AG04450 (cell line): ENCODE data around the gene SARDH. TPM values are rescaled to one million over a fixed set of nuclear protein-coding genes. Genes with fewer than 3 reads are reported as not detected.

Source experiments
- CTCF ChIA-PET: fragments of 300-600, 350-600 bp; formaldehyde crosslinking; extraction: SDS; loops from one replicate; lab custom pipeline; 2022; ENCODE audit warnings: antibody characterized with exemption, inconsistent platforms; lab: Charles Lee
- POLR2A ChIA-PET: fragments of 350-600 bp; formaldehyde crosslinking; extraction: SDS; loops from one replicate; lab custom pipeline; 2021; ENCODE audit warnings: antibody characterized with exemption, inconsistent platforms; lab: Yijun Ruan, JAX
- DNase-seq: peaks from one replicate; pipeline ENCODE4 v3.0.0-alpha.2; 2011; ENCODE audit warnings: low read depth, low spot score
- H3K27ac ChIP-seq: one replicate; pipeline ENCODE4 v1.5.1; 2012; ENCODE audit warnings: low read depth, low read length, control low read depth
- H3K27me3 ChIP-seq: one replicate; pipeline ENCODE4 v1.6.0; 2012; ENCODE audit warnings: low read length; ENCODE audit not compliant: control insufficient read depth, insufficient read depth
- H3K4me3 ChIP-seq: 2 replicates; pipeline ENCODE4 v1.5.1; 2011; ENCODE audit warnings: mild to moderate bottlenecking, low read depth, low read length, control low read depth
- H3K9me3 ChIP-seq: 2 replicates; pipeline ENCODE4 v1.5.1; 2012; ENCODE audit warnings: low read length; ENCODE audit not compliant: control insufficient read depth, insufficient read depth
- CTCF ChIP-seq: IDR thresholded peaks from 2 replicates; pipeline ENCODE4 v1.5.1; 2011; ENCODE audit warnings: low read depth, low read length, control low read depth, inconsistent platforms
- polyA plus RNA-seq: library from polyadenylated mRNA; depleted of rRNA; stranded (reverse); fragments of >200 nt; gene quantifications from 2 replicates; pipeline ENCODE4 v1.2.3, GENCODE V29; 2011; rRNA removed

SARDH gene
- polyA plus RNA-seq, 1 experiment, result 1.3 TPM

GRCh38 chr9:133615186-133615585 is 123.0 kb downstream of the SARDH start:
- ChIA-PET CTCF (no interaction called here), POLR2A (no interaction called here)
- no peak for TF ChIP-seq CTCF
- H3K27me3 ChIP-seq, result peaks cover 43% of the 10 kb centered on the region
- no peak for DNase-seq
- H3K4me3 ChIP-seq, result no peak overlapping the region
- H3K9me3 ChIP-seq, result no peaks in the 10 kb centered on the region; the same call in 1 of the 2 replicates
- H3K27ac ChIP-seq, result no peak overlapping the region

- ChIA-PET POLR2A (no interaction called here), CTCF (no interaction called here)
- no peak for TF ChIP-seq CTCF
- Histone ChIP-seq H3K4me3 (no peak overlapping the region), H3K9me3 (no peaks in the 10 kb centered on the region; the same call in 1 of the 2 replicates), H3K27me3 (peaks cover 47% of the 10 kb centered on the region), H3K27ac (no peak overlapping the region)
- DNase-seq, result no peak
Measured at GRCh38 chr9:133614678-133615077, 123.5 kb downstream of the SARDH start.

- H3K4me3 ChIP-seq, result no peak overlapping the region
- no peak for TF ChIP-seq CTCF
- DNase-seq, result no peak
- peaks cover 49% of the 10 kb centered on the region for H3K27me3 ChIP-seq
- ChIA-PET CTCF (no interaction called here), POLR2A (no interaction called here)
- H3K9me3 ChIP-seq, result no peaks in the 10 kb centered on the region; the same call in 1 of the 2 replicates
- H3K27ac ChIP-seq, result no peak overlapping the region
Measured at GRCh38 chr9:133614056-133614455, 124.1 kb downstream of the SARDH start.

Other genes starting within 250 kb of the SARDH start
- not detected in 2 replicates for gene MYMK, start 213.4 kb downstream of the SARDH start, polyA plus RNA-seq
- not detected in 2 replicates for gene ADAMTSL2, start 203.6 kb downstream of the SARDH start, polyA plus RNA-seq
- not detected in 2 replicates for gene FAM163B, start 129.0 kb downstream of the SARDH start, polyA plus RNA-seq
- not detected in 2 replicates for gene DBH, start 102.0 kb downstream of the SARDH start, polyA plus RNA-seq